Activated CD8-positive, alpha-beta T cell treated with anti-CD3 and anti-CD28 coated beads, Interleukin-2, amount 10 ng/mL, durations not matched to agents 7 days and 5 days (primary cell): ENCODE data around the gene RPS3. TPM values are rescaled to one million over a fixed set of nuclear protein-coding genes. Genes with fewer than 3 reads are reported as not detected.

Source experiments
- ATAC-seq: fragments of 150-1000 bp; cut with Tn5 transposase; one replicate; pipeline ENCODE4 v1.10.0; 2021; ENCODE audit warnings: moderate library complexity
- CTCF ChIA-PET: fragments of 350-600 bp; sonication (Branson Sonifier 250); formaldehyde crosslinking; loops from one replicate; lab custom pipeline; 2021; ENCODE audit warnings: antibody characterized with exemption; lab: Charles Lee
- POLR2A ChIA-PET: fragments of 350-600 bp; sonication (Branson Sonifier 250); formaldehyde crosslinking; loops from one replicate; lab custom pipeline; 2021; ENCODE audit warnings: antibody characterized with exemption; lab: Charles Lee
- DNase-seq: peaks from one replicate; pipeline ENCODE4 v3.0.0-alpha.2; 2020
- H3K27ac Mint-ChIP-seq: one replicate; pipeline ENCODE4 v1.8.0; 2021; ENCODE audit warnings: mild to moderate bottlenecking, mixed read lengths
- H3K27me3 Mint-ChIP-seq: one replicate; pipeline ENCODE4 v1.8.0; 2021; ENCODE audit warnings: low read depth, mixed read lengths
- H3K36me3 Mint-ChIP-seq: one replicate; pipeline ENCODE4 v1.8.0; 2021; ENCODE audit warnings: low read depth, mixed read lengths
- H3K4me1 Mint-ChIP-seq: one replicate; pipeline ENCODE4 v1.8.0; 2021; ENCODE audit warnings: low read depth, mixed read lengths
- H3K4me3 Mint-ChIP-seq: one replicate; pipeline ENCODE4 v1.8.0; 2021; ENCODE audit warnings: mild to moderate bottlenecking, mixed read lengths
- H3K9me3 Mint-ChIP-seq: one replicate; pipeline ENCODE4 v1.8.0; 2022; ENCODE audit warnings: mixed read lengths; ENCODE audit not compliant: insufficient read depth
- total RNA-seq, 2 experiments: library from RNA; stranded (reverse); gene quantifications; one replicate each; pipeline ENCODE4 v1.2.3, GENCODE V29; 2021

The RPS3 gene
- total RNA-seq, 2 experiments from 2014 or later = 2,820 to 2,871 TPM

- H3K4me3 Mint-ChIP-seq = no peak overlapping the region
- peaks cover 10% of the 10 kb centered on the region for H3K36me3 Mint-ChIP-seq
- H3K9me3 Mint-ChIP-seq = no peaks in the 10 kb centered on the region
- H3K27me3 Mint-ChIP-seq = no peaks in the 10 kb centered on the region
- H3K27ac Mint-ChIP-seq = no peak overlapping the region
- H3K4me1 Mint-ChIP-seq = no peaks in the 10 kb centered on the region
- ChIA-PET CTCF (interaction anchor here (1.6 kb wide), 1 partner anchor 13 kb away, joined by 5 read pairs; no protein-coding TSS in a partner anchor), POLR2A (no interaction called here)
- DNase-seq = no peak
- ATAC-seq = no peak
These were observed 21.1 kb downstream of the RPS3 start for GRCh38 chr11:75420224-75421034.

GRCh38 chr11:75421035-75421602, 21.8 kb downstream of the RPS3 start:
- ATAC-seq (no peak), DNase-seq (no peak)
- Mint-ChIP-seq H3K36me3 (peaks cover 8% of the 10 kb centered on the region), H3K27me3 (no peaks in the 10 kb centered on the region), H3K27ac (no peak overlapping the region), H3K9me3 (no peaks in the 10 kb centered on the region), H3K4me3 (no peak overlapping the region), H3K4me1 (no peaks in the 10 kb centered on the region)
- CTCF ChIA-PET = interaction anchor here (1.6 kb wide), 1 partner anchor 13 kb away, joined by 5 read pairs; no protein-coding TSS in a partner anchor
- POLR2A ChIA-PET = no interaction called here

- DNase-seq (no peak), ATAC-seq (no peak)
- Mint-ChIP-seq H3K27me3 (no peaks in the 10 kb centered on the region), H3K9me3 (no peaks in the 10 kb centered on the region), H3K4me3 (no peak overlapping the region), H3K4me1 (no peaks in the 10 kb centered on the region), H3K36me3 (peaks cover 4% of the 10 kb centered on the region), H3K27ac (peak overlapping the region; percentile 26)
- ChIA-PET POLR2A (no interaction called here), CTCF (no interaction called here)
These were observed 22.6 kb downstream of the RPS3 start for GRCh38 chr11:75421902-75422247.

GRCh38 chr11:75422248-75423231, 23.2 kb downstream of the RPS3 start:
- Mint-ChIP-seq H3K27ac (peak overlapping the region; percentile 26), H3K4me1 (no peaks in the 10 kb centered on the region), H3K27me3 (no peaks in the 10 kb centered on the region), H3K4me3 (no peak overlapping the region), H3K9me3 (no peaks in the 10 kb centered on the region), H3K36me3 (peaks cover 3% of the 10 kb centered on the region)
- POLR2A ChIA-PET = interaction anchor here (0.6 kb wide), 1 partner anchor 111 kb away, joined by 3 read pairs; no protein-coding TSS in a partner anchor
- DNase-seq (no peak), ATAC-seq (no peak)
- CTCF ChIA-PET = no interaction called here

- CTCF ChIA-PET = interaction anchor here (1.0 kb wide), 1 partner anchor 102 kb away, joined by 3 read pairs; the partner anchor contains the start of gene GDPD5
These were observed 24.4 kb downstream of the RPS3 start for GRCh38 chr11:75423721-75424120.

GRCh38 chr11:75424396-75424795, 25.1 kb downstream of the RPS3 start:
- Mint-ChIP-seq H3K9me3 (peaks cover 3% of the 10 kb centered on the region), H3K36me3 (peaks cover 8% of the 10 kb centered on the region), H3K27ac (no peak overlapping the region), H3K4me1 (peaks cover 10% of the 10 kb centered on the region), H3K4me3 (no peak overlapping the region), H3K27me3 (peaks cover 15% of the 10 kb centered on the region)
- ATAC-seq (no peak), DNase-seq (no peak)
- ChIA-PET POLR2A (no interaction called here), CTCF (interaction anchor here (0.8 to 1.0 kb wide), 2 partner anchors 10 to 101 kb away, joined by 3 read pairs; partner anchors contain the start of gene GDPD5)

More at GRCh38 chr11:75423721-75424120, 24.4 kb downstream of the RPS3 start:
- POLR2A ChIA-PET = no interaction called here
- Mint-ChIP-seq H3K9me3 (no peaks in the 10 kb centered on the region), H3K36me3 (peaks cover 3% of the 10 kb centered on the region), H3K4me1 (peaks cover 3% of the 10 kb centered on the region), H3K27ac (no peak overlapping the region), H3K27me3 (peaks cover 8% of the 10 kb centered on the region), H3K4me3 (no peak overlapping the region)
- no peak for DNase-seq
- no peak for ATAC-seq

GRCh38 chr11:75425422-75425821, 26.1 kb downstream of the RPS3 start:
- Mint-ChIP-seq H3K4me1 (peaks cover 12% of the 10 kb centered on the region), H3K4me3 (no peak overlapping the region), H3K27me3 (peaks cover 16% of the 10 kb centered on the region), H3K36me3 (peaks cover 9% of the 10 kb centered on the region), H3K9me3 (peaks cover 4% of the 10 kb centered on the region), H3K27ac (no peak overlapping the region)
- ATAC-seq (no peak), DNase-seq (no peak)
- POLR2A ChIA-PET = no interaction called here
- CTCF ChIA-PET = interaction anchor here (0.7 to 1.5 kb wide), 3 partner anchors 11 to 100 kb away, joined by 4 to 6 read pairs (median 4); partner anchors contain the start of gene GDPD5

- Mint-ChIP-seq H3K27me3 (peaks cover 29% of the 10 kb centered on the region), H3K27ac (no peak overlapping the region), H3K4me3 (no peak overlapping the region), H3K36me3 (peaks cover 9% of the 10 kb centered on the region), H3K4me1 (peaks cover 16% of the 10 kb centered on the region), H3K9me3 (peaks cover 4% of the 10 kb centered on the region)
- ATAC-seq = no peak
- no peak for DNase-seq
- ChIA-PET CTCF (interaction anchor here (0.8 to 1.1 kb wide), 2 partner anchors 19 to 105 kb away, joined by 3 read pairs; no protein-coding TSS in a partner anchor), POLR2A (no interaction called here)
These were observed 27.4 kb downstream of the RPS3 start for GRCh38 chr11:75426720-75427086.

- peaks cover 34% of the 10 kb centered on the region for H3K27me3 Mint-ChIP-seq
- H3K4me1 Mint-ChIP-seq = peaks cover 16% of the 10 kb centered on the region
- ChIA-PET CTCF (interaction anchor here (0.8 to 1.1 kb wide), 2 partner anchors 19 to 105 kb away, joined by 3 read pairs; no protein-coding TSS in a partner anchor), POLR2A (no interaction called here)
- H3K27ac Mint-ChIP-seq = no peak overlapping the region
- H3K4me3 Mint-ChIP-seq = no peak overlapping the region
- peaks cover 4% of the 10 kb centered on the region for H3K9me3 Mint-ChIP-seq
- DNase-seq = no peak
- ATAC-seq = no peak
- peaks cover 9% of the 10 kb centered on the region for H3K36me3 Mint-ChIP-seq
These were observed 27.9 kb downstream of the RPS3 start for GRCh38 chr11:75427181-75427580.

GRCh38 chr11:75428281-75428724, 29.0 kb downstream of the RPS3 start:
- peak; percentile 33 for ATAC-seq
- Mint-ChIP-seq H3K4me1 (peaks cover 16% of the 10 kb centered on the region), H3K9me3 (peaks cover 4% of the 10 kb centered on the region), H3K27me3 (peaks cover 43% of the 10 kb centered on the region), H3K36me3 (peaks cover 6% of the 10 kb centered on the region), H3K4me3 (no peak overlapping the region), H3K27ac (no peak overlapping the region)
- POLR2A ChIA-PET = no interaction called here
- CTCF ChIA-PET = interaction anchor here (0.9 to 1.2 kb wide), 2 partner anchors 20 to 152 kb away, joined by 3 read pairs; no protein-coding TSS in a partner anchor
- peak; percentile 59 for DNase-seq
